K562 (cell line): Measurements from ENCODE around the gene MRPL4. TPM values are rescaled to one million over a fixed set of nuclear protein-coding genes. Genes with fewer than 3 reads are reported as not detected.

Experiments used
- BHLHE40 ChIP-seq: IDR thresholded peaks from 2 replicates; pipeline ENCODE4 v1.6.1; 2011; ENCODE audit warnings: low read length, improper control_type of control experiment
- CBFA2T3 ChIP-seq: fragments of 450-650 bp; IDR thresholded peaks from 2 replicates; pipeline ENCODE4 v1.6.1; 2017
- CHD2 ChIP-seq: IDR thresholded peaks from 2 replicates; pipeline ENCODE4 v1.6.1; 2011; ENCODE audit warnings: low read depth, low read length
- CREB1 ChIP-seq, 2 experiments: sonication (generic) in 1 of 2; formaldehyde crosslinking in 1 of 2; IDR thresholded peaks; 2 replicates each; pipeline versions ENCODE4 v1.6.1 to v1.8.0; 2012 to 2022; ENCODE audit warnings: inconsistent platforms in 1 of 2, mild to moderate bottlenecking in 1 of 2, missing genetic modification reagents in 1 of 2, moderate library complexity in 1 of 2
- DIDO1 ChIP-seq: fragments of 450-650 bp; IDR thresholded peaks from 2 replicates; pipeline ENCODE4 v1.6.1; 2016; ENCODE audit warnings: low read depth, missing biosample characterization, missing genetic modification characterization
- EGR1 ChIP-seq: fragments of 450-650 bp; conservative IDR thresholded peaks from 2 replicates; pipeline ENCODE4 v1.6.1; 2017; ENCODE audit warnings: mild to moderate bottlenecking
- ETV1 ChIP-seq: fragments of 450-650 bp; conservative IDR thresholded peaks from 2 replicates; pipeline ENCODE4 v1.6.1; 2016; ENCODE audit warnings: missing genetic modification characterization, control low read depth, low read depth, missing compliant biosample characterization
- HDGF ChIP-seq: fragments of 450-650 bp; IDR thresholded peaks from 2 replicates; pipeline ENCODE4 v1.6.1; 2016
- MIER1 ChIP-seq: fragments of 450-650 bp; IDR thresholded peaks from 2 replicates; pipeline ENCODE4 v1.6.1; 2016; ENCODE audit warnings: antibody characterized with exemption, mild to moderate bottlenecking, low read depth
- NUFIP1 ChIP-seq: fragments of 450-650 bp; IDR thresholded peaks from 2 replicates; pipeline ENCODE4 v1.6.1; 2018; ENCODE audit not compliant: partially characterized antibody
- RBM22 ChIP-seq: fragments of 200-400 bp; formaldehyde crosslinking; IDR thresholded peaks from 2 replicates; pipeline ENCODE4 v1.6.1; 2018; ENCODE audit warnings: low read length, low read depth; ENCODE audit not compliant: poor library complexity, severe bottlenecking
- RFX7 ChIP-seq: fragments of 250-450 bp; sonication (Bioruptor Pico); IDR thresholded peaks from 2 replicates; pipeline ENCODE4 v1.5.1; 2021; ENCODE audit warnings: mild to moderate bottlenecking
- ZNF583 ChIP-seq: fragments of 250-450 bp; sonication (Bioruptor Pico); IDR thresholded peaks from 2 replicates; pipeline ENCODE4 v1.4.0; 2020
- ZSCAN32 ChIP-seq: fragments of 450-650 bp; formaldehyde crosslinking; IDR thresholded peaks from 2 replicates; pipeline ENCODE4 v1.4.0; 2020; ENCODE audit warnings: mild to moderate bottlenecking, moderate library complexity
- polyA plus RNA-seq, 8 experiments: library from polyadenylated mRNA; depleted of rRNA in 4 of 8; stranded (reverse) in 5 of 8; unstranded in 3 of 8; fragments of >200 nt; fragmentation: Nextera tagmentation in 2 of 8; fragmentation: Illumina TruSeq in 1 of 8; extraction: Ambion mirVana in 2 of 8; extraction: Trizol in 1 of 8; gene quantifications; 2 replicates each; pipeline versions ENCODE4 v1.2.1 to v1.2.3, GENCODE V29; 2011 to 2014; ENCODE audit warnings: inconsistent platforms in 1 of 8, missing spikeins in 1 of 8
- total RNA-seq, 7 experiments: library from RNA; depleted of rRNA in 6 of 7; stranded (reverse); fragments of >200 nt in 6 of 7; fragmentation: Illumina TruSeq in 2 of 7; extraction: Trizol in 2 of 7; gene quantifications; 2 replicates each; pipeline versions ENCODE4 v1.2.1 to v1.2.3, GENCODE V29; 2011 to 2021; ENCODE audit warnings: low replicate concordance in 1 of 7
- TF ChIP-seq, protein P1 (sequence below): sonication (generic); formaldehyde crosslinking; IDR thresholded peaks from 2 replicates; pipeline ENCODE4 v1.8.0; 2022; ENCODE audit warnings: mild to moderate bottlenecking, missing genetic modification reagents
- TF ChIP-seq, protein P2 (sequence below): sonication (generic); formaldehyde crosslinking; IDR thresholded peaks from 2 replicates; pipeline ENCODE4 v1.9.0; 2022; ENCODE audit warnings: mild to moderate bottlenecking, missing genetic modification reagents
- TF ChIP-seq, protein P3 (sequence below): fragments of 450-650 bp; formaldehyde crosslinking; IDR thresholded peaks from 2 replicates; pipeline ENCODE4 v1.4.0; 2020; ENCODE audit warnings: mild to moderate bottlenecking, moderate library complexity

MRPL4 gene
- total and polyA plus RNA-seq, 9 of the 15 experiments (the other 6 are each of a cell fraction or from before 2014, with no cell fraction given) = 1.4 to 239 (median 64.9) TPM

DNA sequence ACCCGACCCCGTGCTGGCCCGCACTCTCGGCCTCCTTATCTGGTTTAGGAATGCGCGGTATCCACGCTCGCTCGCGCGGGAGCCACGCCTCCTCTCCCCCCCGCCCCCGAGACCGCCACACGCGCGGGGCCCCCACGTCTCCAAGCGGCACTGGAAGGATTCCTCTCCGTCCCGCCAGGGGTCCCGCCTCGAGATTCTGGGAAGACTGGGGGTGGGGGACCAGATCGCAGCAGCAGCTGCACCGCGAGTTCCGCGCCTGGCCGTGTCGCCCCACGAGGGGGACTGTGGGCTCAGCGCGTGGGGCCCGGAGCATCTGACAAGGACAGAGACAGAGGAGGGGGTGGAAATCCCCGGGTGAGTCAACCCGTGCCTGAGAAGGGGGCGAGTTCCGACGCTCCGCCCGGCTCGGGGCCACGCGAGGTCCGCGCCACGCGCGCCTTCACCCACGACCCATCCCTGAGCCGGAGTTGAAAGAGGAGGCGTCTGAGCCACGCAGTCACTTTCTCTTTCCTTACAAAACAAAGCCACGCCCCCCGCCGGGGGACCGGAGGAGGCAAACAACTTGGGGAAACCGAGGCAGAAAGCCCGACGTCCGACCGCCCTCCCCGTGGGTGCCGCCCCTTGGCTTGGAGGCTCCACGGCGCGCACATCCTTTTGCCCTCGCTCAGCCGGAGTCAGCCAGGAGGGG lies 21.7 kb upstream of the MRPL4 start (continued):
- TF ChIP-seq, protein P1, sequence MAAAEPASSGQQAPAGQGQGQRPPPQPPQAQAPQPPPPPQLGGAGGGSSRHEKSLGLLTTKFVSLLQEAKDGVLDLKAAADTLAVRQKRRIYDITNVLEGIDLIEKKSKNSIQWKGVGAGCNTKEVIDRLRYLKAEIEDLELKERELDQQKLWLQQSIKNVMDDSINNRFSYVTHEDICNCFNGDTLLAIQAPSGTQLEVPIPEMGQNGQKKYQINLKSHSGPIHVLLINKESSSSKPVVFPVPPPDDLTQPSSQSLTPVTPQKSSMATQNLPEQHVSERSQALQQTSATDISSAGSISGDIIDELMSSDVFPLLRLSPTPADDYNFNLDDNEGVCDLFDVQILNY (CRISPR knock-in tag) = no peak
- TF ChIP-seq NUFIP1 = no peak
- TF ChIP-seq HDGF = no peak
- TF ChIP-seq DIDO1 (tag) = no peak
- no peak for TF ChIP-seq RFX7 (CRISPR knock-in tag)
- TF ChIP-seq RBM22 = no peak
- TF ChIP-seq ZNF583 (CRISPR knock-in tag) = no peak
- peak; percentile 55; the same call in 1 of the 2 replicates for TF ChIP-seq CHD2
- TF ChIP-seq MIER1 = no peak
- no peak for TF ChIP-seq ETV1 (tag)
- no peak for TF ChIP-seq ZSCAN32 (CRISPR knock-in tag)
- TF ChIP-seq EGR1 = peak; percentile 11; the same call in 1 of the 2 replicates
- TF ChIP-seq BHLHE40 = no peak
- TF ChIP-seq, protein P2, sequence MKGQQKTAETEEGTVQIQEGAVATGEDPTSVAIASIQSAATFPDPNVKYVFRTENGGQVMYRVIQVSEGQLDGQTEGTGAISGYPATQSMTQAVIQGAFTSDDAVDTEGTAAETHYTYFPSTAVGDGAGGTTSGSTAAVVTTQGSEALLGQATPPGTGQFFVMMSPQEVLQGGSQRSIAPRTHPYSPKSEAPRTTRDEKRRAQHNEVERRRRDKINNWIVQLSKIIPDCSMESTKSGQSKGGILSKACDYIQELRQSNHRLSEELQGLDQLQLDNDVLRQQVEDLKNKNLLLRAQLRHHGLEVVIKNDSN (CRISPR knock-in tag) = no peak
- no peak for TF ChIP-seq CBFA2T3
- no peak for TF ChIP-seq CREB1 (IDR thresholded peaks at IDR 0.05)
- 0 out of 2 replicates have a peak, but pooled peaks have one; percentile 23 for TF ChIP-seq CREB1 (CRISPR knock-in tag; IDR thresholded peaks at IDR 0.05)
- TF ChIP-seq, protein P3, sequence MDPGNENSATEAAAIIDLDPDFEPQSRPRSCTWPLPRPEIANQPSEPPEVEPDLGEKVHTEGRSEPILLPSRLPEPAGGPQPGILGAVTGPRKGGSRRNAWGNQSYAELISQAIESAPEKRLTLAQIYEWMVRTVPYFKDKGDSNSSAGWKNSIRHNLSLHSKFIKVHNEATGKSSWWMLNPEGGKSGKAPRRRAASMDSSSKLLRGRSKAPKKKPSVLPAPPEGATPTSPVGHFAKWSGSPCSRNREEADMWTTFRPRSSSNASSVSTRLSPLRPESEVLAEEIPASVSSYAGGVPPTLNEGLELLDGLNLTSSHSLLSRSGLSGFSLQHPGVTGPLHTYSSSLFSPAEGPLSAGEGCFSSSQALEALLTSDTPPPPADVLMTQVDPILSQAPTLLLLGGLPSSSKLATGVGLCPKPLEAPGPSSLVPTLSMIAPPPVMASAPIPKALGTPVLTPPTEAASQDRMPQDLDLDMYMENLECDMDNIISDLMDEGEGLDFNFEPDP (CRISPR knock-in tag) = no peak
